Progenitor cell of endocrine pancreas (in vitro differentiated cells): Measurements from ENCODE around the gene COL23A1. TPM values are rescaled to one million over a fixed set of nuclear protein-coding genes. Genes with fewer than 3 reads are reported as not detected.
A peak's percentile ranks its signal among the peaks of the same experiment; 100 is the strongest.

ENCODE experiments used
- DNase-seq: peaks from one replicate; pipeline ENCODE4 v3.0.0; 2021; ENCODE audit warnings: low spot score; ENCODE audit not compliant: unreplicated experiment
- H3K27ac Mint-ChIP-seq: 2 replicates; pipeline ENCODE4 v1.8.0; 2021; ENCODE audit warnings: mild to moderate bottlenecking, moderate library complexity, mixed read lengths
- H3K27me3 Mint-ChIP-seq: 2 replicates; pipeline ENCODE4 v1.8.0; 2021; ENCODE audit warnings: mixed read lengths
- H3K36me3 Mint-ChIP-seq: 2 replicates; pipeline ENCODE4 v1.8.0; 2022; ENCODE audit warnings: mixed read lengths; ENCODE audit not compliant: insufficient read depth
- H3K4me1 Mint-ChIP-seq: 2 replicates; pipeline ENCODE4 v1.8.0; 2021; ENCODE audit warnings: low read depth, mixed read lengths
- H3K4me3 Mint-ChIP-seq: 2 replicates; pipeline ENCODE4 v1.8.0; 2021; ENCODE audit warnings: low read depth, mild to moderate bottlenecking, moderate library complexity, mixed read lengths
- H3K9me3 Mint-ChIP-seq: 2 replicates; pipeline ENCODE4 v1.8.0; 2021; ENCODE audit warnings: low read depth, mixed read lengths
- total RNA-seq: library from RNA; stranded (reverse); gene quantifications from 2 replicates; pipeline ENCODE4 v1.2.1, GENCODE V29; 2021
- TF ChIP-seq, protein P1 (sequence below): fragments of 200-600 bp; sonication (generic); IDR thresholded peaks from one replicate; pipeline ENCODE4 v1.5.0; 2021; ENCODE audit warnings: antibody characterized with exemption, mild to moderate bottlenecking; ENCODE audit not compliant: unreplicated experiment

Gene COL23A1
- total RNA-seq, 1 donor from 2014 or later: 0.36 TPM

DNA sequence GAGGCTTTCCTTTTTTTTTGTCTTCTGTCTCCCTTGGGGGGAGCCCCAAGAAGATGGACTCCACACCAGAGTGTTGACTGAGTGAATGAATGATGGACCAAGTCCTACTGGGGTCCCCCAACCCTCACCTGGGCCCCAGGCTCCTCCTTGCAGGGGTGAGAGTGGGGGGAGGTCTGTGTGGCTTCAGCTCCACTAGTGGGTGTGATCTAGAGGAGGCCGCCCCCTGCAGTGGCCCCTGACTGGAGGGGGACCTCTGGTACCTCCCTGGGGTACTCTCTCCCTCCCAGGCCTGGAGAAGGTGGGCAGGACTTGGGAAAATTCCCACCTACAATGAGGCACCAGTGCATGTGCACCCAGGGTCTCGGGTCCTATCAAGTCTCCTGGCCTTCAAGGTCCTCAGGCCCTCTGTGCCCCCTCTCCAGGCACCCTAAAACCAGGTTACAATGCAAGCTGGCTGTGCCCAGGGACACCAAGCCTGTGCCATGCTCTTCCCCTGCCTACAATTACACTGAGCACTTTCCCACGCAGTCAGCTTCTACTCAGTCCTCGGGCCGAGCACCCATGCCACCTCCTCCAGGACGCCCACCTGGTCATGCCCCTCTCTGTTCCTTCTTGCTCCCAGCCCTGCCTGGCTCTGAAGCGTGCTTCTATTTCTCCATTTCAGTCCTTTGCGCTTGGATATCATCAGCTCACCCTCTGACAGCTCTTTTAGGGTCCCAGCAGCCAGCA lies 240.4 kb downstream of the COL23A1 start:
- no peaks in the 10 kb centered on the region for H3K36me3 Mint-ChIP-seq
- H3K27me3 Mint-ChIP-seq: peaks cover 7% of the 10 kb centered on the region
- DNase-seq: no peak
- peaks cover 2% of the 10 kb centered on the region for H3K4me1 Mint-ChIP-seq
- no peak overlapping the region for H3K27ac Mint-ChIP-seq
- TF ChIP-seq, protein P1, sequence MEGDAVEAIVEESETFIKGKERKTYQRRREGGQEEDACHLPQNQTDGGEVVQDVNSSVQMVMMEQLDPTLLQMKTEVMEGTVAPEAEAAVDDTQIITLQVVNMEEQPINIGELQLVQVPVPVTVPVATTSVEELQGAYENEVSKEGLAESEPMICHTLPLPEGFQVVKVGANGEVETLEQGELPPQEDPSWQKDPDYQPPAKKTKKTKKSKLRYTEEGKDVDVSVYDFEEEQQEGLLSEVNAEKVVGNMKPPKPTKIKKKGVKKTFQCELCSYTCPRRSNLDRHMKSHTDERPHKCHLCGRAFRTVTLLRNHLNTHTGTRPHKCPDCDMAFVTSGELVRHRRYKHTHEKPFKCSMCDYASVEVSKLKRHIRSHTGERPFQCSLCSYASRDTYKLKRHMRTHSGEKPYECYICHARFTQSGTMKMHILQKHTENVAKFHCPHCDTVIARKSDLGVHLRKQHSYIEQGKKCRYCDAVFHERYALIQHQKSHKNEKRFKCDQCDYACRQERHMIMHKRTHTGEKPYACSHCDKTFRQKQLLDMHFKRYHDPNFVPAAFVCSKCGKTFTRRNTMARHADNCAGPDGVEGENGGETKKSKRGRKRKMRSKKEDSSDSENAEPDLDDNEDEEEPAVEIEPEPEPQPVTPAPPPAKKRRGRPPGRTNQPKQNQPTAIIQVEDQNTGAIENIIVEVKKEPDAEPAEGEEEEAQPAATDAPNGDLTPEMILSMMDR: no peak
- no peaks in the 10 kb centered on the region for H3K9me3 Mint-ChIP-seq
- no peak overlapping the region for H3K4me3 Mint-ChIP-seq

DNA sequence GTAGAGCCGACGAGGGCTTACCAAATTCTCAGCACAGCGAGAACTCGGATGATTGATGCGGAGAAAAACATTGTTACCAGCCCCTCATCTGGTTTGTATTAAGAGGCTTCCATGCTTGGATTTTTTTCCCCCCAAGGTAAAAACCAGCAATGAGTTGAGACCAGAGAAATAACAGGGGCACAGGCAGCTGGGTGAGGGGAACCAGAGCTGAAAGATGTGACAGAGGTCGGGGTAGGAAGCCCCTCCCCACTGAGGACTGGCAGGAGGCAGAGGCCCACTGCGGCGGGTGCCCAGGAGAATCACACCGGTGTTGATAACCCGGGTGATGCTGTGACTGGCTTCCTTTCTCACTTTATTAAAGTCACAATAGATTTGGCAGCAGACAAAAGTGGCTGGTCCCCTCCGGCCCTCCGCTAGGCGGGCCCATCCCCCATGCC lies 241.1 kb downstream of the COL23A1 start:
- peak overlapping the region; percentile 65 for H3K27ac Mint-ChIP-seq
- TF ChIP-seq, protein P1: no peak
- peaks cover 4% of the 10 kb centered on the region for H3K27me3 Mint-ChIP-seq
- H3K9me3 Mint-ChIP-seq: no peaks in the 10 kb centered on the region
- no peaks in the 10 kb centered on the region for H3K36me3 Mint-ChIP-seq
- DNase-seq: no peak
- H3K4me1 Mint-ChIP-seq: peaks cover 2% of the 10 kb centered on the region
- H3K4me3 Mint-ChIP-seq: no peak overlapping the region

DNA sequence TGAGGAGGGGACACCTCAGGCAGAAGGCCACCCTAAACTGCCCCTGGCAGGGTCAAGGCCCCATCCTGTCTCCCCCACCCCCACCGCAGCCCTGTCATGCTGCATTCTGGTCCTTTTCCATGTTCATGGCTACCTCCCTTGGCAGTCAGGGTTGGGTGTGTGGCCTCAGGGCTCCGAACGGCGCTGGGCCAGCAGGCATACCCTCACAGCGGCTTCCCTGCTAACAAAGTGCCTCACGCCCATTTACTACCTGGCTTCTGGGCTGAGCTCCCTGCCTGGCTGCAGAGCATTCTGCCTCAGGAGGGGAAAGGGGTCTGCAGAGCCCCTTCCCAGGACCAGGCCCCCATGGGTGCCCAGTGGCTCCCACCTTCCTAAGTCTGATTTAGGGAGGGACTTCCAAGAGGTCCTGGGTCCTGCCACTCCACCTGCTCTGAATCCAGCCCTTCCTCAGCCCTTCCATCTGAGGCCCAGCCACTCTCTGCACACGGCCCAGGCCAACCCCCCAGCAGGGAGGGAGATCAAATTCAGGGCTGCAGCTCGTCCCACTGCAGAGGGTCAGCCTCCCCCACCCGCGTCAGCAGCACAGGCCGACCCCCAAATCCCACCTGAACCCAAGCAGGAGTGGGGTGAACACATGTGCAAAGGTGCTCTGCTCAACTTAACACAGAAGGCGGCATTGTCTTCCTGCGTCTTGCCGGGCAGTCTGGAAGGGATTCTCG lies 241.7 kb downstream of the COL23A1 start:
- Mint-ChIP-seq H3K4me3 (no peak overlapping the region), H3K4me1 (peaks cover 2% of the 10 kb centered on the region), H3K27me3 (peaks cover 4% of the 10 kb centered on the region), H3K36me3 (no peaks in the 10 kb centered on the region), H3K9me3 (no peaks in the 10 kb centered on the region), H3K27ac (peak overlapping the region; percentile 65)
- DNase-seq: no peak
- TF ChIP-seq, protein P1: no peak

DNA sequence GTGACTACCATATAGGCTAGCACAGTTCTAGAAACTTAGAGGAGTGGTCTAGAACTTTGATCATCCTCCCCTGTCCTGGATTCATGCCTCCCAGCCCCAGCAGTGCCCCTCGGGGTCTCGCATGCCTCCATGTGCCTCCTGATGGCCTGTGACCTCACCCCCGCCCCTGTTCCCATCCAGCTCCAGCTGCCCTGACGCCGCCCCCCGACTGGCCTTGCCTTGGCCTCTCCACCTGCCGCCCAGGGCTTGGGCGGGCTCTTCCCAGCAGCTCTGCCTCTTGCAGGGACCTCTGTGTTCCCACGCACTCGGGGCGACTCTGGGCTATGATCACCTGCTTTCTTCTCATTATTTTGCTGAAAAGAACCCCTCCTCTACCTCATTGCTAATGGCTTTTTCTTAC lies 242.2 kb downstream of the COL23A1 start:
- peaks cover 4% of the 10 kb centered on the region for H3K27me3 Mint-ChIP-seq
- DNase-seq: no peak
- H3K36me3 Mint-ChIP-seq: no peaks in the 10 kb centered on the region
- peaks cover 2% of the 10 kb centered on the region for H3K4me1 Mint-ChIP-seq
- no peak overlapping the region for H3K4me3 Mint-ChIP-seq
- H3K27ac Mint-ChIP-seq: no peak overlapping the region
- TF ChIP-seq, protein P1: no peak
- H3K9me3 Mint-ChIP-seq: no peaks in the 10 kb centered on the region

DNA sequence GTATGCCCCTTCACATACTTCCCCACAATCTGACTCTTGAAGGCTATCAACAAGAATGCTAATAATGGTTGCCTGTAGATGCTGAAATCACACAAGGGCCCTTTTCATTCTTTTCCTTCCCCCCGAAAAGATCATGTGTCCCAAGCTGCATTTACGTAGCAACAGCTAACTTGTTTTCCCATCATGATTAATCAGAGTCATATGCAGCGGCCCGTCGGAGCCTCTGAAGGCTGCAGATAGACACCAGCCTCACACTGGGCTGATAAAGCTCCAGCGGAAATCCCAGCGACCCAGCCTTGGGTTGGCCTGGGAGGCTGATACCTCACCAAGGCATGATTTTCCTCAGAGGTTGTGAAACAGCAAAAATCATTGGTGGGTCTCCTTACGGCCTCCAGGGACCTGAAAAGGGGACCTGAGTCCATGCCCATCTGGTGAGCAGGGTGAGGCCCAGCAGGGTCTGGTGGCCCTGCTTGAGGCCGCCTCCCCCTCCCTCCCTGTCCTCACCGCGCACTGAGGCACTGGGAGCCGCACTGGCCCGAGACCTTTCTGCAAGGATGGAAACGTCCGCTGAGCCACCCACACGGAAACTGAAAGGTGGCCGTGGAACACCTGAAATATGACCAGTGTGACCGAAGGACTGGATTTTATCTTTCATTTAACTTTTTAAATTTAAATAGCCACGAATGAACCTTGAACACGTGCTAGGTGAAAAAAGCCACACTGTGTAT lies 243.4 kb downstream of the COL23A1 start:
- TF ChIP-seq, protein P1: no peak
- no peaks in the 10 kb centered on the region for H3K9me3 Mint-ChIP-seq
- no peaks in the 10 kb centered on the region for H3K36me3 Mint-ChIP-seq
- no peak for DNase-seq
- H3K4me1 Mint-ChIP-seq: peaks cover 2% of the 10 kb centered on the region
- no peak overlapping the region for H3K27ac Mint-ChIP-seq
- peaks cover 2% of the 10 kb centered on the region for H3K27me3 Mint-ChIP-seq
- H3K4me3 Mint-ChIP-seq: no peak overlapping the region
